GM21381 (cell line): ENCODE results near the gene EFCAB8.

Experiments
- ATAC-seq: cut with Tn5 transposase; IDR thresholded peaks from one replicate; pipeline ENCODE4 v1.9.1; 2021; ENCODE audit warnings: mild to moderate bottlenecking, moderate library complexity; ENCODE audit not compliant: unreplicated experiment

EFCAB8 gene

GRCh38 chr20:32982617-32983458 lies 124.1 kb downstream of the EFCAB8 start:
- no peak for ATAC-seq

- ATAC-seq = no peak
These were observed 124.9 kb downstream of the EFCAB8 start for GRCh38 chr20:32983459-32984112.

GRCh38 chr20:32984196-32984595 lies 125.5 kb downstream of the EFCAB8 start:
- no peak for ATAC-seq

GRCh38 chr20:32984631-32985354 lies 126.1 kb downstream of the EFCAB8 start:
- no peak for ATAC-seq

GRCh38 chr20:32985596-32985995 lies 126.9 kb downstream of the EFCAB8 start:
- no peak for ATAC-seq

- ATAC-seq = no peak
These were observed 127.7 kb downstream of the EFCAB8 start for GRCh38 chr20:32986331-32986966.

- ATAC-seq = no peak
These were observed 128.5 kb downstream of the EFCAB8 start for GRCh38 chr20:32987044-32987825.

GRCh38 chr20:32988008-32988407 lies 129.3 kb downstream of the EFCAB8 start:
- no peak for ATAC-seq

- no peak for ATAC-seq
These were observed 131.0 kb downstream of the EFCAB8 start for GRCh38 chr20:32989507-32990283.

GRCh38 chr20:32990426-32990825 lies 131.7 kb downstream of the EFCAB8 start:
- ATAC-seq = no peak

- no peak for ATAC-seq
These were observed 132.7 kb downstream of the EFCAB8 start for GRCh38 chr20:32991383-32991782.

GRCh38 chr20:32991792-32992641 lies 133.3 kb downstream of the EFCAB8 start:
- ATAC-seq = no peak

GRCh38 chr20:32993496-32994050 lies 134.8 kb downstream of the EFCAB8 start:
- no peak for ATAC-seq

- no peak for ATAC-seq
These were observed 137.1 kb downstream of the EFCAB8 start for GRCh38 chr20:32995802-32996201.

GRCh38 chr20:32997431-32997830 lies 138.7 kb downstream of the EFCAB8 start:
- ATAC-seq = no peak

- ATAC-seq = no peak
These were observed 141.0 kb downstream of the EFCAB8 start for GRCh38 chr20:32999603-33000250.

GRCh38 chr20:33000802-33001466 lies 142.2 kb downstream of the EFCAB8 start:
- ATAC-seq = no peak
